Epithelial cell of prostate (primary cell): Measurements from ENCODE around the gene SLC25A1.
"Not testable (repeated sequence)": the region's sequence is repeated elsewhere in the genome, so short reads cannot be mapped to it uniquely, and the experiment has no call there.

Source experiments
- DNase-seq: peaks from one replicate; pipeline ENCODE4 v3.0.0-alpha.2; 2011; ENCODE audit warnings: low read depth, low spot score
- H3K27ac ChIP-seq: fragments of 450-650 bp; 2 replicates; pipeline ENCODE4 v1.5.1; 2017; ENCODE audit warnings: mild to moderate bottlenecking

The SLC25A1 gene

GRCh38 chr22:19169002-19169946 lies 9.3 kb downstream of the SLC25A1 start:
- H3K27ac ChIP-seq, result no peak overlapping the region
- no peak for DNase-seq

- DNase-seq, result no peak
- H3K27ac ChIP-seq, result no peak overlapping the region
Measured at GRCh38 chr22:19168088-19168890, 10.2 kb downstream of the SLC25A1 start.

DNA sequence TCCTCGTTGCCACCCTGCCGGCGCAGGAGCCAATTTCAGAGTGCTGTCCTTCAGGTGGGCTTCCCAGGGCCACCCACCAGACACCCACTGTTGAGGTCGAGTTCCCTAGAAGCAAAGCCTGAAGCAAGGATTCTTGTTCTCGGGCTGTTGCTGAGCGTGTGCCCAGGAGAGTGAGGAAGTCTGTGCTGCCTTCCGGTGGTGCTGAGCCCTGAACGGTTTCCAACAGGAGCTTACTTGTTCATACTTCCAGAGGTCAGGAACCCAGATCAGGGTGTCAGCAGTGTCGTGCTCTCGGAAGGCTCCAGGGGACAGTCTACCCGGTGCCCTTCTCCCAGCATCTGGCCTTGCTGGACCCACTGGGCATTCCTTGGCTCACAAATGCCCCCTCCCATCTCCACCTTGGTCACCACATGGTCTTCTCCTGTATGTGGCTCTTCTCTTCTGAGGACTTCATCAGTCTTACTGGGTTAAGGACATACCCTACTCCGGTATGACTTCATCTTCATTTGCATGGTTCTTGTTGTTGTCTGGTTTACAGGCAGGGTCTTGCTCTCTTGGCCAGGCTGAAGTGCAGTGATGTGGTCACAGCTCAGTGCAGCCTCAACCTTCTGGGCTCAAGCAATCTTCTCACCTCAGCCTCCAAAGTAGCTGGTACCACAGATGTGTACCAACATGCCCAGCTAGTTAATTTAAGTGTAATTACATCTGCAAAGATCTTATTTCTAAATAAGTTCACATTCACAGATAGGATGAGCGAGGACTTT lies 11.2 kb downstream of the SLC25A1 start:
- no peak for DNase-seq
- no peak overlapping the region for H3K27ac ChIP-seq

- no peak overlapping the region for H3K27ac ChIP-seq
Measured at GRCh38 chr22:19166421-19166820, 12.1 kb downstream of the SLC25A1 start.

GRCh38 chr22:19164425-19164824 lies 14.1 kb downstream of the SLC25A1 start:
- no peak for DNase-seq
- no peak overlapping the region for H3K27ac ChIP-seq

More at GRCh38 chr22:19166421-19166820, 12.1 kb downstream of the SLC25A1 start:
- DNase-seq, result no peak

GRCh38 chr22:19158649-19159048 lies 19.9 kb downstream of the SLC25A1 start:
- not testable (repeated sequence) for H3K27ac ChIP-seq, DNase-seq

DNA sequence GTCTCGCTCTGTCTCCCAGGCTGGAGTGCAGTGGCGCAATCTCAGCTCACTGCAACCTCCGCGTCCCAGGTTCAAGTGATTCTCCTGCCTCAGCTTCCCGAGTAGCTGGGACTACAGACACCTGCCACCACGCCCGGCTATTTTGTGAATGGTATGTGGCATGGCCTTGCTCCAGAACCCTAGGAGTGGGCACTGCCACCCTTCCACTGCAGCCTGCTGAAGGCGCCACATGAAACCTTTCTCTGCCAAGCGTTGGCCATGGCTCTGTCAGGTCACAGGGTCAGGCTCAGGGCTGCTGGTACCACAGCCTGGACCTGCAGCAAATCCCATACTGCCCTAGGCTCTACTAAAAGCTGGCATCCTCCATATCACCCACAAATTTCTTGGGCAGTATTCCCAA lies 22.4 kb downstream of the SLC25A1 start:
- DNase-seq, H3K27ac ChIP-seq: not testable (repeated sequence)

DNA sequence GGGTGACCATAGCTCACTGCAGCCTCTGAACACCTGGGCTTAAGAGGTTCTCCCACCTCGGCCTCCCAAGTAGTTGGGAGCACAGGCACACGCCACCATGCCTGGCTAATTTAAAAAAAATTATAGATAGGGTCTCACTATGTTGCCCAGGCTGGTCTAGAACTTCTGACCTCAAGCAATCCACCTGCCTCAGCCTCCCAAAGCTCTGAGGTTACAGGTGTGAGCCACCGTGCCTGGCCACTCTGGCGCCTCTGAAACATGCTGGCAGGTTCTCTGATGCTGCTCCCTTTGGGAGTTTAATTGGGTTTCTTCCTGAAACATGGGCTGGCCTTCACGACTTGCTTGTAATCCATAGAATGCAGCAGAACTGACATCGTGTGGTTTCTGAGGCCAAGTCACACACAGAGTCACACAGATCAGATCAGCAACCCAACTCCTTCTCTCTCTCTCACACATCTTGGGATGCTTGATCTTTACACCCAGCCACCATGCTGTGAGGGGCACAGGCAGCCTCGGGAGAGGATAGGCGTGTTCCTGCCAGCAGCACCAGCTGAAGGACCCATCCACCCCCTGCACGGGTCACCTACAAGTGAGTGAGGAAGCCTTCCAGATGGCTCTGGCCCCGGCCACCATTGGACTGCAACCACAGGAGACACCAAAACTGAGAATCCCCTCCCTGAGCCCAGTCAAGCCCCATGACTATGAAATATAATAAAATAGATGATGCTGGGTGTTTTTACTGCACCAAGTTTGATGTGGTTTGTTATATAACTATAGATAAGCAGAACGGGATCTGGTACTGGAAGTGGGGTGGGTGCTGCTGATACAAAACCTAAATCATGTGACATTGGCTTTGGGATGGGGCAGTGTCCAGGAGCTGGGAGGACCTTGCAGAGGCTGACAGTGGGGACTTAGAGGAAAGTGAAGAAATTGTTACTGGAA lies 25.3 kb downstream of the SLC25A1 start:
- H3K27ac ChIP-seq, result no peak overlapping the region

GRCh38 chr22:19151329-19152191 lies 27.0 kb downstream of the SLC25A1 start:
- DNase-seq, result no peak
- H3K27ac ChIP-seq, result no peak overlapping the region

More for the DNA sequence above, 25.3 kb downstream of the SLC25A1 start:
- DNase-seq, result no peak

DNA sequence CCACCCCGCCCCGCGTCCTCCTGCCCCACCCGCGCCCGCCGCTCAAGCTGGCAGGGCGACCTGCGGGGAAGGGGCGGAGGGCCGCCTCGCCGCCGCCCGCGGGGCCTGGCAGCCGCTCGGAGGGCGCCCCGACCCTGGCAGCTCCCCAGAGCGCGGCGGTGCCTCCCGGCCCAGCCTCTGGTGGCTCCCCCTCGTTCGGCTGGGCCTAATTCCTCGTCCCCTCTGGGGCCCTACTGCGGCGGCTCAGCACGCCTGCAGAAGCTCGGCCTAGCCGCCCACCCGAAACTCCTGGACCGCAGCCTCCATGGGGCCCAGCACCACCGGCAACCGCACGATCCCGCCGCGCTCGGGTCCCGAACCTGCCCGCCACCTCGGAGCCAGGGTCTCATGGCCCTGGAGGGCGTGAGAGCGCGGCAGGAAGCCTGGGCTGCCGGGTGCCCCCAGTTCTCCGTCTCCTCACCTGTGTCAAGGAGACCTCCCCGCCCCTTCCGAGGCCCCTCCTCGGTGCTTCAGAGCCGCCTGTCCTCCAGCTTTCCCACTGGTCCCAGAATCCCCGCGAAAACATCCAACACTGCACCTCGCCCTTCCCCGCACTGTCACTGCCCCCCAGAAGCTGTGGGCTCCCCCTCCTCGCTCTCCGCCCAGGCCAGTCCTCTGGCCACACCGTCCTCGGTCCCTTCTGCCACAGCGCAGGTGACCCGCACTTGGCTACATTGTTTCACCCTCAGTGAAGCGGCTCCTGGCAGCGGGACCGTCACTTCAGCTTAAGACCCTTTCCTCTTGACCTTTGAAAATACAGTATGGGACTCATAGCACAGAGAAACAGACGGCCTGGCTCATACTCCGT lies 27.8 kb downstream of the SLC25A1 start:
- DNase-seq, result no peak
- no peak overlapping the region for H3K27ac ChIP-seq

- H3K27ac ChIP-seq, result no peak within 1 kb of the TSS
- DNase-seq, result no peak
Measured at GRCh38 chr22:19149991-19150390, 28.5 kb downstream of the SLC25A1 start, which contains the start of gene GSC2. TSS of gene GSC2 (minus strand) at chr22:19150292. CDS start at chr22:19150283, 9 bp downstream.

DNA sequence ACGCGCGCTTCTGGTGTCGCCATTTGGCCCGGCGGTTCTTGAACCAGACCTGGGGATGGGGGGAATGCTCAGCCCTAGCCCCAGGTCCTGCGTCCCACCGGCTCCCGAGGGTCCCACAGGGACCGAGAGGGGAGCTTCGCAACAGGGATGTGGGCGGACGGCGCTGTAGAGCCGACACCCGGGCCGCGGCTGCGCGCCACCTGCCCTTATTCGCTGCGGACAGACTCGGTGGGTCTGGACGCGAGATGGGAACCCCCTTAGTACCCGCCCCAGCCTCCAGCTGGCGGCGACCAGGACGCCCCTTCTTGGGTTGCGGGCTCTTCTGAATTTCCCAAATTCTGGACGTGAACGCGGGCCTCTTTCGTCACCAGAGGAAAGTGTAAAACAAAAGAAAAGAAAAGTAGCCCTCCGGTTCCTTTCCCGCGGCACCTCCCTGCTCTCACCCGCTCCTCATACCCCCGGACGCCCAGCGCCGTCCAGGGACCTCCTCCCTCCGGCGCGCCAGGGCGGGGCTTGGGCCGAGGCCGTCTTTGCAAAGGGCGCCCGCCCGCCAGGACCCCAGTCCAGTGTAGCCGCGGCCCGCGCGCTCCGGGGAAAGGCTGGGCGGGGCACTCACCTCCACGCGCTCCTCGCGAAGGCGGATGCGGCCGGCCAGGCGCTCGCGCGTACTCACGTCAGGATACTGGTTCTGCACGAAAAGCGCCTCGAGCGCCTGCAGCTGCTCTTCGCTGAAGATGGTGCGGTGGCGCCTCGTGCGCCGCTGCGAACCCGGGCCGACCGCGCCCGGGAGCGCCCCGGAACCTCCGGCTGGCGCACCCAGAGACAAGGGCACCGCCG lies 29.3 kb downstream of the SLC25A1 start:
- H3K27ac ChIP-seq, result no peak overlapping the region
- DNase-seq, result no peak

GRCh38 chr22:19148417-19149046 lies 30.0 kb downstream of the SLC25A1 start:
- no peak for DNase-seq
- no peak overlapping the region for H3K27ac ChIP-seq

GRCh38 chr22:19147195-19147780 lies 31.2 kb downstream of the SLC25A1 start:
- DNase-seq, result no peak
- no peak overlapping the region for H3K27ac ChIP-seq

- H3K27ac ChIP-seq, result no peak overlapping the region
- no peak for DNase-seq
Measured at GRCh38 chr22:19146215-19146968, 32.1 kb downstream of the SLC25A1 start.
